Tibial nerve (tissue), 4 donors: ENCODE results near the gene CTNND2. TPM values are rescaled to one million over a fixed set of nuclear protein-coding genes. Genes with fewer than 3 reads are reported as not detected.

Experiments
- DNase-seq, 2 donors: peaks; one replicate each; pipeline ENCODE4 v3.0.0-alpha.2; 2019; ENCODE audit warnings: low spot score in 2 of 2
- H3K27ac ChIP-seq, 4 donors: fragments of 200-600 bp; sonication (generic) in 3 of 4; one replicate each; pipeline ENCODE4 v1.5.1; 2017 to 2019; ENCODE audit warnings: mild to moderate bottlenecking in 1 of 4
- H3K27me3 ChIP-seq, 2 donors: fragments of 200-600 bp; sonication (generic) in 1 of 2; one replicate each; pipeline versions ENCODE4 v1.5.1 to v1.6.0; 2017 to 2019
- H3K36me3 ChIP-seq, 3 donors: fragments of 200-600 bp; sonication (generic); one replicate each; pipeline ENCODE4 v1.5.1; 2018 to 2019
- H3K4me1 ChIP-seq, 4 donors: fragments of 200-600 bp; sonication (generic) in 3 of 4; one replicate each; pipeline ENCODE4 v1.5.1; 2017 to 2019
- H3K4me3 ChIP-seq, 4 donors: fragments of 200-600 bp; sonication (generic) in 3 of 4; one replicate each; pipeline ENCODE4 v1.5.1; 2017 to 2019; ENCODE audit warnings: mild to moderate bottlenecking in 1 of 4, moderate library complexity in 1 of 4
- H3K9me3 ChIP-seq, 4 donors: fragments of 200-600 bp; sonication (generic) in 3 of 4; one replicate each; pipeline ENCODE4 v1.5.1; 2017 to 2019
- EP300 ChIP-seq, 2 donors: sonication (generic); formaldehyde crosslinking; IDR thresholded peaks; one replicate each; pipeline ENCODE4 v1.6.1; 2017; ENCODE audit warnings: antibody characterized with exemption in 2 of 2, mild to moderate bottlenecking in 1 of 2
- POLR2A ChIP-seq, 2 donors: fragments of 450-650 bp; IDR thresholded peaks; one replicate each; pipeline ENCODE4 v1.6.1; 2017; ENCODE audit warnings: antibody characterized with exemption in 2 of 2, mild to moderate bottlenecking in 2 of 2, moderate library complexity in 2 of 2
- WGBS, 2 donors: methylation state at CpG; one replicate each; pipeline ENCODE4 v1.1.5; 2018; 5-methylcytosine and 5-hydroxymethylcytosine counted together
- total RNA-seq, 4 donors: library from RNA; depleted of rRNA; stranded (reverse); fragments of >200 nt; gene quantifications; one replicate each; pipeline ENCODE4 v1.1.0, GENCODE V29; 2016
- TF ChIP-seq, protein P1 (sequence below), 5 experiments: fragments of 200-600 bp in 3 of 5; fragments of 450-650 bp in 2 of 5; sonication (generic) in 3 of 5; IDR thresholded peaks; one replicate each; pipeline ENCODE4 v1.5.1; 2016 to 2019; ENCODE audit warnings: antibody characterized with exemption in 5 of 5, mild to moderate bottlenecking in 3 of 5, moderate library complexity in 2 of 5

CTNND2 gene
- total RNA-seq, 4 donors from 2014 or later = 1.5 to 5.7 (median 2.5) TPM; not detected in 1

DNA sequence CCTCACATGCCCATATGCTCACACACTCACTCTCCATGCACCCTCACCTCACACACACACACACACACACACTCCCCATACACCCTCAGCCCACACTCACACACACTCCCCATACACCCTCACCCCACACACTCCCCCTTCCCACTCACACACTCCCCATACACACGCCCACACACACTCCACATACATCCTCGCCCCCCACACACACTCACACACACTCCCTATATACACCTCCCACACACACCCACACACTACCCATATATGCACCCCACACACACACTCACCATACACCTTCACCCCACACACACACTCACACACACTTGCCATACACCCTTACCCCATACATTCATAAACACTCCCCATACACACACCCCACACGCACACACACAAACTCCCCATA, 592.5 kb downstream of the CTNND2 start:
- no peak for DNase-seq
- Histone ChIP-seq H3K36me3 (no peaks in the 10 kb centered on the region), H3K27me3 (no peaks in the 10 kb centered on the region), H3K4me1 (no peaks in the 10 kb centered on the region), H3K9me3 (no peaks in the 10 kb centered on the region), H3K4me3 (no peak overlapping the region), H3K27ac (no peak overlapping the region)
- TF ChIP-seq EP300 (IDR thresholded peaks at IDR 0.05) (no peak), POLR2A (IDR thresholded peaks at IDR 0.05) (no peak)
- TF ChIP-seq, protein P1, sequence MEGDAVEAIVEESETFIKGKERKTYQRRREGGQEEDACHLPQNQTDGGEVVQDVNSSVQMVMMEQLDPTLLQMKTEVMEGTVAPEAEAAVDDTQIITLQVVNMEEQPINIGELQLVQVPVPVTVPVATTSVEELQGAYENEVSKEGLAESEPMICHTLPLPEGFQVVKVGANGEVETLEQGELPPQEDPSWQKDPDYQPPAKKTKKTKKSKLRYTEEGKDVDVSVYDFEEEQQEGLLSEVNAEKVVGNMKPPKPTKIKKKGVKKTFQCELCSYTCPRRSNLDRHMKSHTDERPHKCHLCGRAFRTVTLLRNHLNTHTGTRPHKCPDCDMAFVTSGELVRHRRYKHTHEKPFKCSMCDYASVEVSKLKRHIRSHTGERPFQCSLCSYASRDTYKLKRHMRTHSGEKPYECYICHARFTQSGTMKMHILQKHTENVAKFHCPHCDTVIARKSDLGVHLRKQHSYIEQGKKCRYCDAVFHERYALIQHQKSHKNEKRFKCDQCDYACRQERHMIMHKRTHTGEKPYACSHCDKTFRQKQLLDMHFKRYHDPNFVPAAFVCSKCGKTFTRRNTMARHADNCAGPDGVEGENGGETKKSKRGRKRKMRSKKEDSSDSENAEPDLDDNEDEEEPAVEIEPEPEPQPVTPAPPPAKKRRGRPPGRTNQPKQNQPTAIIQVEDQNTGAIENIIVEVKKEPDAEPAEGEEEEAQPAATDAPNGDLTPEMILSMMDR (IDR thresholded peaks at IDR 0.05) = no peak
- 93 to 98% methylated on average over 3 of the region's 3 CpGs for whole genome bisulfite sequencing, 2 donors

DNA sequence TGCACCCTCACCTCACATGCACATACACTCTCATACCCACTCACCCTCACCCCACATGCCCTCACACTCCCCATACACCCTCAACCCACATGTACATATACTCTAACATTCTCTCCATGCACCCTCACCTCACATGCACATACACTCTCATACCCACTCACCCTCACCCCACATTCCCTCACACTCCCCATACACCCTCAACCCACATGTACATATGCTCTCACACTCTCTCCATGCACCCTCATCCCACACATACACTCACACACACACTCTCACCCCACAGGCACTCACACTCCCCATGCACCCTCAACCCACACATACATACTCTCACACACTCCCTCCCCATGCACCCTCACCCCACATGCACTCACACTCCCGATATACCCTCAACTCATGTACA, 593.0 kb downstream of the CTNND2 start:
- TF ChIP-seq EP300 (IDR thresholded peaks at IDR 0.05) (no peak), POLR2A (IDR thresholded peaks at IDR 0.05) (no peak)
- TF ChIP-seq, protein P1 (IDR thresholded peaks at IDR 0.05) = no peak
- WGBS, 2 donors = 93% methylated on average over 1 of the region's 1 CpG
- no peaks in the 10 kb centered on the region for H3K9me3 ChIP-seq
- H3K4me1 ChIP-seq = no peaks in the 10 kb centered on the region
- no peaks in the 10 kb centered on the region for H3K36me3 ChIP-seq
- no peaks in the 10 kb centered on the region for H3K27me3 ChIP-seq
- H3K4me3 ChIP-seq = no peak overlapping the region
- no peak for DNase-seq
- H3K27ac ChIP-seq = no peak overlapping the region

DNA sequence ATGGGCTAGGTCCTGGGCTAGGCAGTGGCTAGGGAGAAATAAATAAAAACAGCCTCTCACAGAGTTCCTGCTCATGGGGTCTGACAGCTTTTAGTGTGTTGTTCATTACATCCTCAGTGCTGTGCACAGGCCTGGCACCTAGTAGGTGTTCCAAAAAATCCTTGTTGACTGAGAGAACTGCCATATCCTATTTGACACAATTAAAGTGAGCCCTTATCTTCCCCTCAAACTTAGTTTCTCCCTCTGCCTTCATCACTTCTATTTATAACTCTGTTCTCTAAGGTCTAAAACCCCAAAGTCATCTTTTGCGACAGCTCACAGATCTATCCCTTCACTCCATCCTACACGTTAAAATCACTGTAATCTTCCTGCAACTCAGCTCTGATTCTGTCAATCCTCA, 594.1 kb downstream of the CTNND2 start:
- H3K9me3 ChIP-seq = no peaks in the 10 kb centered on the region
- no peak overlapping the region for H3K4me3 ChIP-seq
- H3K36me3 ChIP-seq = no peaks in the 10 kb centered on the region
- no peaks in the 10 kb centered on the region for H3K27me3 ChIP-seq
- DNase-seq = no peak
- WGBS, 2 donors = 90 to 96% methylated on average over 2 of the region's 2 CpGs
- no peaks in the 10 kb centered on the region for H3K4me1 ChIP-seq
- TF ChIP-seq, protein P1 (IDR thresholded peaks at IDR 0.05) = no peak
- TF ChIP-seq POLR2A (IDR thresholded peaks at IDR 0.05) (no peak), EP300 (IDR thresholded peaks at IDR 0.05) (no peak)
- no peak overlapping the region for H3K27ac ChIP-seq

DNA sequence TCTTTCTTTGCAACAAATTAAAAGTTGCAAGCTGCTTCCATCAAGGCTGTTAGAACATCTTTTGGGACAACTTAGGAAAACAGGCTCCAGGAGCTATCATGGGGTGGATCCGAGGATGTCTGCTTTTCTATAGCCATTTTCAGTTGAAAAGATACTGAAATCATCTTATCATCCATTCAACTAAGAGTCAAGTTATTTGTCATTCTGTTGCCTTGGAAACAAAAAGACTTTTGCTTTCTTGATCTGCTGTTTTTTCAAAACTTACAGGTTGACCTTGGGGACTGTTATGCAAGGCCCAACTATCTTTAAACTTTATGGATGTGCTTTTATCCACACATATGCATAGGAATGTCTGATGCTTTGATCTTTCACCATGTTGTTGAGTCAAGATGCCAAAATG, 597.9 kb downstream of the CTNND2 start:
- Histone ChIP-seq H3K27ac (no peak overlapping the region), H3K36me3 (no peaks in the 10 kb centered on the region), H3K4me3 (no peak overlapping the region), H3K9me3 (no peaks in the 10 kb centered on the region), H3K4me1 (no peaks in the 10 kb centered on the region), H3K27me3 (no peaks in the 10 kb centered on the region)
- DNase-seq = no peak
- TF ChIP-seq, protein P1 (IDR thresholded peaks at IDR 0.05) = no peak
- TF ChIP-seq POLR2A (IDR thresholded peaks at IDR 0.05) (no peak), EP300 (IDR thresholded peaks at IDR 0.05) (no peak)
- WGBS, 2 donors = 75 to 91% methylated on average over 1 of the region's 1 CpG

DNA sequence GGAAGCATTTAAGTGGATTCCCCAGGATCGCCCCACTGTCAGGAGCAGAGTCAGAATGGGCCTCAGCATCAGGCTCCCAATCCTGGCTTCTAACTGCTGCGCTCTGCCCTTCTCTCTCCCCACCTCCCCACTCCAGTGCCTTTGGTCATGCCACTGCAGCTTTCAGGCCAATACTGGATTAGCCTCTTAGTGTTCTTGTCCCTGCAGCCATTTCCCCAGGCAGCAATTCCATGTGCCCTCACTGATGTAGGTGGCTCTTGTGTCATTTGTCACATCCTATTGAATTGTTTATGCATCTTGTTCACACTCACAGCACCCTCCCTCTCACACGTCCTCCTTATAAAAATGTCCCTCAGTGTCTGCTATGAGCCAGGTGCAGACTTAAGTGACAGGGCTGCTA, 599.0 kb downstream of the CTNND2 start:
- H3K9me3 ChIP-seq = no peaks in the 10 kb centered on the region
- H3K27me3 ChIP-seq = no peaks in the 10 kb centered on the region
- no peak for DNase-seq
- no peak overlapping the region for H3K4me3 ChIP-seq
- H3K4me1 ChIP-seq = no peaks in the 10 kb centered on the region
- H3K27ac ChIP-seq = no peak overlapping the region
- WGBS, 2 donors = 81 to 87% methylated on average over 3 of the region's 3 CpGs
- TF ChIP-seq EP300 (IDR thresholded peaks at IDR 0.05) = no peak
- no peak for TF ChIP-seq POLR2A (IDR thresholded peaks at IDR 0.05)
- TF ChIP-seq, protein P1 (IDR thresholded peaks at IDR 0.05) = no peak
- H3K36me3 ChIP-seq = no peaks in the 10 kb centered on the region
